K562 (cell line): ENCODE measurements around the gene PSAP. TPM values are rescaled to one million over a fixed set of nuclear protein-coding genes. Genes with fewer than 3 reads are reported as not detected.

Experiments used
- CREB3 ChIP-seq: fragments of 450-650 bp; conservative IDR thresholded peaks from 2 replicates; pipeline ENCODE4 v1.6.1; 2016; ENCODE audit warnings: missing genetic modification characterization, low read depth, mild to moderate bottlenecking, missing compliant biosample characterization, moderate library complexity
- E2F3 ChIP-seq: fragments of 250-450 bp; sonication (Bioruptor Pico); IDR thresholded peaks from 2 replicates; pipeline ENCODE4 v1.4.0; 2020; ENCODE audit warnings: mild to moderate bottlenecking
- ELF4 ChIP-seq: fragments of 450-650 bp; formaldehyde crosslinking; IDR thresholded peaks from 2 replicates; pipeline ENCODE4 v1.4.0; 2022; ENCODE audit warnings: missing genetic modification characterization
- GABPB2 ChIP-seq: fragments of 250-450 bp; sonication (Bioruptor Pico); conservative IDR thresholded peaks from 2 replicates; pipeline ENCODE4 v1.5.1; 2021; ENCODE audit warnings: mild to moderate bottlenecking
- GATA2 ChIP-seq: sonication (generic); formaldehyde crosslinking; IDR thresholded peaks from 2 replicates; pipeline ENCODE4 v1.4.0; 2020; ENCODE audit warnings: mild to moderate bottlenecking, missing genetic modification reagents
- GTF2F1 ChIP-seq: IDR thresholded peaks from 2 replicates; pipeline ENCODE4 v1.6.1; 2011; ENCODE audit warnings: low read depth, low read length, improper control_type of control experiment
- JUN ChIP-seq, 2 experiments: sonication (generic) in 1 of 2; formaldehyde crosslinking in 1 of 2; IDR thresholded peaks; 2 replicates each; pipeline versions ENCODE4 v1.6.1 to v1.8.0; 2012 to 2022; ENCODE audit warnings: borderline replicate concordance in 2 of 2, mild to moderate bottlenecking in 2 of 2, improper control_type of control experiment in 1 of 2, low read depth in 1 of 2, low read length in 1 of 2, missing genetic modification reagents in 1 of 2
- KAT7 ChIP-seq: sonication (generic); formaldehyde crosslinking; IDR thresholded peaks from 2 replicates; pipeline ENCODE4 v1.8.0; 2022; ENCODE audit warnings: missing genetic modification reagents, mild to moderate bottlenecking, borderline replicate concordance
- KDM4B ChIP-seq, 2 experiments: fragments of 450-650 bp in 1 of 2; sonication (generic) in 1 of 2; IDR thresholded peaks; 2 replicates each; pipeline ENCODE4 v1.6.1; 2016 to 2017; ENCODE audit warnings: borderline replicate concordance in 2 of 2, antibody characterized with exemption in 1 of 2, low read depth in 1 of 2, mild to moderate bottlenecking in 1 of 2
- KHSRP ChIP-seq: fragments of 450-650 bp; IDR thresholded peaks from 2 replicates; pipeline ENCODE4 v1.6.1; 2017
- MAFK ChIP-seq: IDR thresholded peaks from 2 replicates; pipeline ENCODE4 v1.6.1; 2011; ENCODE audit warnings: low read length, improper control_type of control experiment
- NCOA1 ChIP-seq: fragments of 450-650 bp; IDR thresholded peaks from 2 replicates; pipeline ENCODE4 v1.6.1; 2016; ENCODE audit warnings: low read depth
- POLR2H ChIP-seq: IDR thresholded peaks from 2 replicates; pipeline ENCODE4 v1.6.1; 2016; ENCODE audit warnings: missing genetic modification characterization, low read depth, mild to moderate bottlenecking, control low read depth, missing compliant biosample characterization, moderate library complexity
- PRMT5 ChIP-seq: sonication (generic); formaldehyde crosslinking; IDR thresholded peaks from 2 replicates; pipeline ENCODE4 v1.5.0; 2020; ENCODE audit warnings: missing genetic modification reagents
- RBBP5 ChIP-seq: fragments of 200-600 bp; sonication (generic); IDR thresholded peaks from 2 replicates; pipeline ENCODE4 v1.6.1; 2012; ENCODE audit warnings: borderline replicate concordance, mild to moderate bottlenecking, low read length, control low read depth, inconsistent platforms; ENCODE audit not compliant: insufficient read depth, poor library complexity, severe bottlenecking
- RBFOX2 ChIP-seq: fragments of 200-400 bp; formaldehyde crosslinking; IDR thresholded peaks from 2 replicates; pipeline ENCODE4 v1.6.1; 2017; ENCODE audit warnings: low read depth, mild to moderate bottlenecking, low read length, moderate library complexity
- SIN3A ChIP-seq, 2 experiments: fragments of 150-350 bp in 1 of 2; IDR thresholded peaks; 2 replicates each; pipeline ENCODE4 v1.6.1; 2011 to 2016; ENCODE audit warnings: borderline replicate concordance in 2 of 2, low read depth in 2 of 2, low read length in 2 of 2, mild to moderate bottlenecking in 2 of 2, moderate library complexity in 2 of 2; ENCODE audit not compliant: control insufficient read depth in 1 of 2
- SMARCE1 ChIP-seq: fragments of 450-650 bp; IDR thresholded peaks from 2 replicates; pipeline ENCODE4 v1.7.1; 2016; ENCODE audit warnings: mild to moderate bottlenecking
- SRSF3 ChIP-seq: fragments of 200-400 bp; formaldehyde crosslinking; IDR thresholded peaks from 2 replicates; pipeline ENCODE4 v1.6.1; 2016; ENCODE audit warnings: mild to moderate bottlenecking, low read length, moderate library complexity; ENCODE audit not compliant: insufficient read depth
- WHSC1 ChIP-seq: IDR thresholded peaks from one replicate; pipeline ENCODE4 v1.6.1; 2012; ENCODE audit warnings: low read length, control low read depth, inconsistent platforms
- ZEB2 ChIP-seq: fragments of 450-650 bp; IDR thresholded peaks from 2 replicates; pipeline ENCODE4 v1.6.1; 2016
- ZFP91 ChIP-seq: sonication (generic); formaldehyde crosslinking; IDR thresholded peaks from 2 replicates; pipeline ENCODE4 v1.8.0; 2022; ENCODE audit warnings: mild to moderate bottlenecking, missing genetic modification reagents
- ZKSCAN3 ChIP-seq: fragments of 250-450 bp; sonication (Bioruptor Pico); IDR thresholded peaks from 2 replicates; pipeline ENCODE4 v1.4.0; 2020
- ZNF431 ChIP-seq: sonication (generic); formaldehyde crosslinking; IDR thresholded peaks from 2 replicates; pipeline ENCODE4 v1.8.0; 2022; ENCODE audit warnings: mild to moderate bottlenecking, missing genetic modification reagents
- ZNF586 ChIP-seq: fragments of 450-650 bp; formaldehyde crosslinking; conservative IDR thresholded peaks from 2 replicates; pipeline ENCODE4 v1.4.0; 2020; ENCODE audit warnings: mild to moderate bottlenecking, moderate library complexity
- ZNF75A ChIP-seq: fragments of 450-650 bp; formaldehyde crosslinking; IDR thresholded peaks from 2 replicates; pipeline ENCODE4 v1.4.0; 2020; ENCODE audit warnings: mild to moderate bottlenecking
- ZNF766 ChIP-seq: fragments of 200-800 bp; sonication (Bioruptor generic); conservative IDR thresholded peaks from 2 replicates; pipeline ENCODE4 v1.6.1; 2016; ENCODE audit warnings: missing genetic modification characterization, missing compliant biosample characterization
- ZNF778 ChIP-seq: fragments of 450-650 bp; formaldehyde crosslinking; IDR thresholded peaks from 2 replicates; pipeline ENCODE4 v1.4.0; 2020; ENCODE audit warnings: mild to moderate bottlenecking, moderate library complexity
- polyA plus RNA-seq, 8 experiments: library from polyadenylated mRNA; depleted of rRNA in 4 of 8; stranded (reverse) in 5 of 8; unstranded in 3 of 8; fragments of >200 nt; fragmentation: Nextera tagmentation in 2 of 8; fragmentation: Illumina TruSeq in 1 of 8; extraction: Ambion mirVana in 2 of 8; extraction: Trizol in 1 of 8; gene quantifications; 2 replicates each; pipeline versions ENCODE4 v1.2.1 to v1.2.3, GENCODE V29; 2011 to 2014; ENCODE audit warnings: inconsistent platforms in 1 of 8, missing spikeins in 1 of 8
- total RNA-seq, 7 experiments: library from RNA; depleted of rRNA in 6 of 7; stranded (reverse); fragments of >200 nt in 6 of 7; fragmentation: Illumina TruSeq in 2 of 7; extraction: Trizol in 2 of 7; gene quantifications; 2 replicates each; pipeline versions ENCODE4 v1.2.1 to v1.2.3, GENCODE V29; 2011 to 2021; ENCODE audit warnings: low replicate concordance in 1 of 7

PSAP gene
- total and polyA plus RNA-seq, 9 of the 15 experiments (the other 6 are each of a cell fraction or from before 2014, with no cell fraction given) = 245 to 700 (median 429) TPM

GRCh38 chr10:71863203-71863602 is 12.2 kb upstream of the PSAP start (continued):
- 0 out of 2 replicates have a peak, but pooled peaks have one; percentile 38 for TF ChIP-seq JUN (IDR thresholded peaks at IDR 0.05; ENCODE audit: borderline replicate concordance, low read depth, low read length)
- no peak for TF ChIP-seq JUN (CRISPR knock-in tag; IDR thresholded peaks at IDR 0.05; ENCODE audit: borderline replicate concordance)
- no peak for TF ChIP-seq WHSC1
- no peak for TF ChIP-seq ZEB2
- no peak for TF ChIP-seq SRSF3
- no peak for TF ChIP-seq ZNF778 (CRISPR knock-in tag)
- TF ChIP-seq ZFP91 = no peak
- no peak for TF ChIP-seq ZNF75A (CRISPR knock-in tag)
- no peak for TF ChIP-seq PRMT5 (CRISPR knock-in tag)
- TF ChIP-seq ZNF431 = no peak
- TF ChIP-seq SMARCE1 = peak; percentile 41; the same call in 1 of the 2 replicates
- no peak for TF ChIP-seq E2F3 (CRISPR knock-in tag)
- TF ChIP-seq NCOA1 = no peak
- TF ChIP-seq GTF2F1 = no peak
- TF ChIP-seq GATA2 (CRISPR knock-in tag) = peak; percentile 59; the same call in 1 of the 2 replicates
- no peak for TF ChIP-seq KHSRP
- no peak for TF ChIP-seq ZNF586 (CRISPR knock-in tag)
- no peak for TF ChIP-seq GABPB2 (CRISPR knock-in tag)
- TF ChIP-seq ZKSCAN3 = no peak
- peak; percentile 20; the same call in 1 of the 2 replicates for TF ChIP-seq CREB3 (tag)
- no peak for TF ChIP-seq POLR2H
- no peak for TF ChIP-seq MAFK
- no peak for TF ChIP-seq SIN3A (IDR thresholded peaks at IDR 0.05; ENCODE audit: borderline replicate concordance in 2 of 2, control insufficient read depth in 1 of 2, low read depth in 2 of 2, low read length in 2 of 2)
- TF ChIP-seq KAT7 = no peak
- TF ChIP-seq ELF4 (CRISPR knock-in tag) = no peak
- no peak for TF ChIP-seq RBFOX2
- TF ChIP-seq RBBP5 = no peak
- no peak for TF ChIP-seq KDM4B (IDR thresholded peaks at IDR 0.05; ENCODE audit: borderline replicate concordance in 2 of 2, low read depth in 1 of 2)
- TF ChIP-seq ZNF766 (CRISPR knock-in tag) = no peak
